B cell (primary cell): Measurements from ENCODE around the gene MFSD11.
"Not testable (repeated sequence)": the region's sequence is repeated elsewhere in the genome, so short reads cannot be mapped to it uniquely, and the experiment has no call there.

Experiments
- CTCF ChIP-seq: fragments of 200-600 bp; IDR thresholded peaks from one replicate; pipeline ENCODE4 v1.8.0; 2022; ENCODE audit warnings: antibody characterized with exemption, mild to moderate bottlenecking
- EZH2 ChIP-seq: IDR thresholded peaks from 2 replicates; pipeline ENCODE4 v1.6.1; 2012; ENCODE audit warnings: borderline replicate concordance, low read depth, mild to moderate bottlenecking, moderate library complexity, low read length; ENCODE audit not compliant: insufficient read depth, poor library complexity, severe bottlenecking

GRCh38 chr17:76731800-76732733, 5.9 kb upstream of the MFSD11 start:
- not testable (repeated sequence) for TF ChIP-seq EZH2, CTCF
